ENCODE results near the gene PLPPR3.
A peak's percentile ranks its signal among the peaks of the same experiment; 100 is the strongest.
"Not testable (repeated sequence)": the region's sequence is repeated elsewhere in the genome, so short reads cannot be mapped to it uniquely, and the experiment has no call there.

PLPPR3 gene

DNA sequence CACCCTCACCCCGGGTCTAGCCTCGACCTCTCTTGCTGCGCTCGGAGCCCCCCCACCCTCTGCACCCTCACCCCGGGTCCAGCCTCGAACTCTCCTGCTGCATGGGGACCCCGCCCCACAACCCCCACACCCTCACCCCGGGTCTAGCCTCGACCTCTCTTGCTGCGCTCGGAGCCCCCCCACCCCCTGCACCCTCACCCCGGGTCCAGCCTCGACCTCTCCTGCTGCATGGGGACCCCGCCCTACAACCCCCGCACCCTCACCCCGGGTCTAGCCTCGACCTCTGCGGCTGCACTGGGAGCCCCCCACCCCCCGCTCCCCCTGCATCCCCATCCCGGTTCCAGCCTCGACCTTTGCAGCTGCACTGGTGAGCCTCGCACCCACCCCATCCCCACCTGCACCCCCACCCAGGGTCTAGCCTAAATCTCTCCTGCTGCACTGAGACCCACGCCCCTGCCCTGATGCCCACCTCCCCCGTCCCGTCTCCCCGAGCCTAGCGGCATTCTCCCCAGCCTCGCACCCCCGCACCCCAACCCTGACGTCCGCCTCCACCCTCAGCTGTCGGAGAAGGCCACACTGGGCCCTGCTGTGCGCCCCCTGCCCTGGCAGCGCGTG lies 39.5 kb upstream of the PLPPR3 start:
- ChIA-PET POLR2A (ENCODE audit: low non-redundant PET) (no interaction called here), CTCF (interaction anchor here (0.6 to 1.0 kb wide), 3 partner anchors 18 to 91 kb away, joined by 3 to 4 read pairs (median 4); no protein-coding TSS in a partner anchor)
- H3K27ac ChIP-seq, result peak overlapping the region; percentile 73
- no peak for DNase-seq (ENCODE audit: low spot score)
- TF ChIP-seq, protein P1, sequence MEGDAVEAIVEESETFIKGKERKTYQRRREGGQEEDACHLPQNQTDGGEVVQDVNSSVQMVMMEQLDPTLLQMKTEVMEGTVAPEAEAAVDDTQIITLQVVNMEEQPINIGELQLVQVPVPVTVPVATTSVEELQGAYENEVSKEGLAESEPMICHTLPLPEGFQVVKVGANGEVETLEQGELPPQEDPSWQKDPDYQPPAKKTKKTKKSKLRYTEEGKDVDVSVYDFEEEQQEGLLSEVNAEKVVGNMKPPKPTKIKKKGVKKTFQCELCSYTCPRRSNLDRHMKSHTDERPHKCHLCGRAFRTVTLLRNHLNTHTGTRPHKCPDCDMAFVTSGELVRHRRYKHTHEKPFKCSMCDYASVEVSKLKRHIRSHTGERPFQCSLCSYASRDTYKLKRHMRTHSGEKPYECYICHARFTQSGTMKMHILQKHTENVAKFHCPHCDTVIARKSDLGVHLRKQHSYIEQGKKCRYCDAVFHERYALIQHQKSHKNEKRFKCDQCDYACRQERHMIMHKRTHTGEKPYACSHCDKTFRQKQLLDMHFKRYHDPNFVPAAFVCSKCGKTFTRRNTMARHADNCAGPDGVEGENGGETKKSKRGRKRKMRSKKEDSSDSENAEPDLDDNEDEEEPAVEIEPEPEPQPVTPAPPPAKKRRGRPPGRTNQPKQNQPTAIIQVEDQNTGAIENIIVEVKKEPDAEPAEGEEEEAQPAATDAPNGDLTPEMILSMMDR (conservative IDR thresholded peaks at IDR 0.05; ENCODE audit: low read depth), result no peak

- POLR2A ChIA-PET (ENCODE audit: low non-redundant PET), result no interaction called here
- CTCF ChIA-PET, result interaction anchor here (0.6 to 0.8 kb wide), 3 partner anchors 15 to 212 kb away, joined by 3 read pairs; no protein-coding TSS in a partner anchor
- TF ChIP-seq, protein P1 (conservative IDR thresholded peaks at IDR 0.05; ENCODE audit: low read depth), result no peak
- DNase-seq (ENCODE audit: low spot score), result no peak
- peak within 1 kb of the TSS; percentile 62 for H3K27ac ChIP-seq
Observed at GRCh38 chr19:858868-859843, 37.4 kb upstream of the PLPPR3 start, which contains the start of gene CFD. TSS of gene CFD (plus strand) at chr19:859664. CDS start at chr19:859690, 26 bp downstream.

- DNase-seq (ENCODE audit: low spot score), result no peak
- POLR2A ChIA-PET (ENCODE audit: low non-redundant PET), result no interaction called here
Observed at GRCh38 chr19:858284-858683, 36.5 kb upstream of the PLPPR3 start.

DNA sequence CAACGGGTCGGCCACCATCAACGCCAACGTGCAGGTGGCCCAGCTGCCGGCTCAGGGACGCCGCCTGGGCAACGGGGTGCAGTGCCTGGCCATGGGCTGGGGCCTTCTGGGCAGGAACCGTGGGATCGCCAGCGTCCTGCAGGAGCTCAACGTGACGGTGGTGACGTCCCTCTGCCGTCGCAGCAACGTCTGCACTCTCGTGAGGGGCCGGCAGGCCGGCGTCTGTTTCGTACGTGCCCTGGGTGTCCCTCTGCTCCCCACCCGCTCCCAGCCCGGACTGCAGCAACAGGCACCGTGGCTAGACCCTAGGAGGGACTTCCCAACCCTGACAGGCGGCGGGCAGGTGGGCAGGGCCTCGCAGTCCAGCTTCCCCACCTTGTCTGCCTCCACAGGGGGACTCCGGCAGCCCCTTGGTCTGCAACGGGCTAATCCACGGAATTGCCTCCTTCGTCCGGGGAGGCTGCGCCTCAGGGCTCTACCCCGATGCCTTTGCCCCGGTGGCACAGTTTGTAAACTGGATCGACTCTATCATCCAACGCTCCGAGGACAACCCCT lies 33.9 kb upstream of the PLPPR3 start:
- TF ChIP-seq, protein P1 (conservative IDR thresholded peaks at IDR 0.05; ENCODE audit: low read depth), result no peak
- ChIA-PET POLR2A (ENCODE audit: low non-redundant PET) (no interaction called here), CTCF (interaction anchor here (0.6 to 0.9 kb wide), 2 partner anchors 65 to 83 kb away, joined by 4 to 5 read pairs; no protein-coding TSS in a partner anchor)
- no peak for DNase-seq (ENCODE audit: low spot score)
- H3K27ac ChIP-seq, result no peak overlapping the region

More at GRCh38 chr19:858284-858683, 36.5 kb upstream of the PLPPR3 start:
- CTCF ChIA-PET, result interaction anchor here (0.7 kb wide), 1 partner anchor 62 kb away, joined by 4 read pairs; no protein-coding TSS in a partner anchor
- TF ChIP-seq, protein P1 (conservative IDR thresholded peaks at IDR 0.05; ENCODE audit: low read depth), result no peak
- H3K27ac ChIP-seq, result no peak overlapping the region

- no peak overlapping the region for H3K27ac ChIP-seq
- DNase-seq (ENCODE audit: low spot score), result no peak
- CTCF ChIA-PET, result no interaction called here
- TF ChIP-seq, protein P1 (conservative IDR thresholded peaks at IDR 0.05; ENCODE audit: low read depth), result no peak
- POLR2A ChIA-PET (ENCODE audit: low non-redundant PET), result no interaction called here
Observed at GRCh38 chr19:855142-855541, 33.4 kb upstream of the PLPPR3 start.

GRCh38 chr19:854549-854948 lies 32.8 kb upstream of the PLPPR3 start:
- ChIA-PET POLR2A (ENCODE audit: low non-redundant PET) (interaction anchor here (0.5 kb wide), 1 partner anchor 10 kb away, joined by 5 read pairs; no protein-coding TSS in a partner anchor), CTCF (interaction anchor here (0.6 kb wide), 2 partner anchors 39 to 85 kb away, joined by 3 to 4 read pairs; no protein-coding TSS in a partner anchor)
- TF ChIP-seq, protein P1 (conservative IDR thresholded peaks at IDR 0.05; ENCODE audit: low read depth), result no peak
- no peak overlapping the region for H3K27ac ChIP-seq
- DNase-seq (ENCODE audit: low spot score), result no peak

GRCh38 chr19:853614-854220 lies 32.0 kb upstream of the PLPPR3 start:
- ChIA-PET POLR2A (ENCODE audit: low non-redundant PET) (interaction anchor here (0.5 kb wide), 1 partner anchor 9 kb away, joined by 5 read pairs; no protein-coding TSS in a partner anchor), CTCF (interaction anchor here (0.6 kb wide), 1 partner anchor 40 kb away, joined by 3 read pairs; no protein-coding TSS in a partner anchor)
- DNase-seq (ENCODE audit: low spot score), result not testable (repeated sequence)

More at GRCh38 chr19:853614-854220, 32.0 kb upstream of the PLPPR3 start:
- not testable (repeated sequence) for H3K27ac ChIP-seq

All from RWPE1 (cell line).